GM23338 (cell line): ENCODE results near the gene PTPRS. TPM values are rescaled to one million over a fixed set of nuclear protein-coding genes. Genes with fewer than 3 reads are reported as not detected.

Source experiments
- ATAC-seq: fragments of 200-7000 bp; cut with Tn5 transposase; 3 replicates; pipeline ENCODE4 v1.9.1; 2020
- DNase-seq: peaks from one replicate; pipeline ENCODE4 v3.0.0-alpha.2; 2015; ENCODE audit warnings: low spot score
- H2AFZ ChIP-seq: fragments of 200-600 bp; sonication (generic); 2 replicates; pipeline ENCODE4 v1.8.0; 2016; ENCODE audit warnings: antibody characterized with exemption, mild to moderate bottlenecking, moderate library complexity
- H3F3A ChIP-seq: fragments of 200-600 bp; sonication (generic); replicated peaks from 2 replicates; pipeline ENCODE4 v1.8.0; 2017; ENCODE audit warnings: antibody characterized with exemption, mixed run types, low read depth
- H3K27ac ChIP-seq: fragments of 200-600 bp; sonication (generic); 2 replicates; pipeline ENCODE4 v1.6.1; 2016; ENCODE audit warnings: low read depth
- H3K27me3 ChIP-seq: fragments of 200-600 bp; sonication (generic); 2 replicates; pipeline ENCODE4 v1.8.0; 2016; ENCODE audit warnings: mild to moderate bottlenecking, mixed run types, moderate library complexity; ENCODE audit not compliant: insufficient read depth
- H3K36me3 ChIP-seq: fragments of 200-600 bp; sonication (generic); 2 replicates; pipeline ENCODE4 v1.8.0; 2016; ENCODE audit warnings: mild to moderate bottlenecking; ENCODE audit not compliant: insufficient read depth
- H3K4me1 ChIP-seq: fragments of 200-600 bp; sonication (generic); 2 replicates; pipeline ENCODE4 v1.8.0; 2016; ENCODE audit warnings: mild to moderate bottlenecking, moderate library complexity; ENCODE audit not compliant: insufficient read depth
- H3K4me2 ChIP-seq: fragments of 200-600 bp; sonication (generic); 2 replicates; pipeline ENCODE4 v1.7.1; 2017; ENCODE audit warnings: mixed run types
- H3K4me3 ChIP-seq: fragments of 200-600 bp; sonication (generic); 2 replicates; pipeline ENCODE4 v1.6.1; 2016; ENCODE audit warnings: mixed run types
- H3K79me2 ChIP-seq: fragments of 200-600 bp; sonication (generic); replicated peaks from 2 replicates; pipeline ENCODE4 v1.8.0; 2017; ENCODE audit warnings: mild to moderate bottlenecking; ENCODE audit not compliant: insufficient read depth
- H3K9me2 ChIP-seq: fragments of 200-600 bp; sonication (generic); 2 replicates; pipeline ENCODE4 v1.8.0; 2017; ENCODE audit not compliant: insufficient read depth
- H4K20me1 ChIP-seq: fragments of 200-600 bp; sonication (generic); replicated peaks from 2 replicates; pipeline ENCODE4 v1.8.0; 2017; ENCODE audit warnings: mild to moderate bottlenecking; ENCODE audit not compliant: insufficient read depth
- H3K27ac Mint-ChIP-seq: 2 replicates; pipeline ENCODE4 v1.8.0; 2020; ENCODE audit warnings: inconsistent platforms, mild to moderate bottlenecking, moderate library complexity, mixed read lengths
- H3K27me3 Mint-ChIP-seq: 3 replicates; pipeline ENCODE4 v1.8.0; 2022; ENCODE audit warnings: low read depth, mild to moderate bottlenecking, moderate library complexity, mixed read lengths, inconsistent platforms; ENCODE audit not compliant: insufficient read depth, poor library complexity
- H3K36me3 Mint-ChIP-seq: 3 replicates; pipeline ENCODE4 v1.8.0; 2021; ENCODE audit warnings: low read depth, mild to moderate bottlenecking, inconsistent platforms, moderate library complexity, mixed read lengths
- H3K4me1 Mint-ChIP-seq: 3 replicates; pipeline ENCODE4 v1.8.0; 2020; ENCODE audit warnings: mild to moderate bottlenecking, inconsistent platforms, mixed read lengths
- H3K4me3 Mint-ChIP-seq: 3 replicates; pipeline ENCODE4 v1.8.0; 2021; ENCODE audit warnings: moderate library complexity, mild to moderate bottlenecking, inconsistent platforms, mixed read lengths
- H3K9me3 Mint-ChIP-seq: 3 replicates; pipeline ENCODE4 v1.8.0; 2020; ENCODE audit warnings: moderate library complexity, mild to moderate bottlenecking, inconsistent platforms, mixed read lengths
- CREB1 ChIP-seq: fragments of 250-450 bp; sonication (Bioruptor Pico); IDR thresholded peaks from 2 replicates; pipeline ENCODE4 v1.5.0; 2020; ENCODE audit warnings: low read depth, mild to moderate bottlenecking, moderate library complexity
- EZH2 ChIP-seq: fragments of 200-600 bp; sonication (generic); IDR thresholded peaks from one replicate; pipeline ENCODE4 v1.8.0; 2017; ENCODE audit warnings: antibody characterized with exemption, mild to moderate bottlenecking, low read depth; ENCODE audit not compliant: unreplicated experiment
- EZH2phosphoT487 ChIP-seq: fragments of 200-600 bp; sonication (generic); IDR thresholded peaks from one replicate; pipeline ENCODE4 v1.8.1; 2018; ENCODE audit warnings: antibody characterized with exemption; ENCODE audit not compliant: unreplicated experiment
- JUNB ChIP-seq: IDR thresholded peaks from one replicate; pipeline ENCODE4 v1.6.1; 2016; ENCODE audit warnings: antibody characterized with exemption; ENCODE audit not compliant: unreplicated experiment
- NANOG ChIP-seq: IDR thresholded peaks from 2 replicates; pipeline ENCODE4 v1.6.1; 2016; ENCODE audit warnings: antibody characterized with exemption, borderline replicate concordance
- POLR2AphosphoS5 ChIP-seq: IDR thresholded peaks from 2 replicates; pipeline ENCODE4 v1.6.1; 2016; ENCODE audit warnings: antibody characterized with exemption, low read depth
- STAT1 ChIP-seq: IDR thresholded peaks from one replicate; pipeline ENCODE4 v1.6.1; 2016; ENCODE audit warnings: antibody characterized with exemption; ENCODE audit not compliant: unreplicated experiment
- ZNF114 ChIP-seq: fragments of 250-450 bp; sonication (Bioruptor Pico); IDR thresholded peaks from 2 replicates; pipeline ENCODE4 v1.5.0; 2020; ENCODE audit warnings: mild to moderate bottlenecking, moderate library complexity
- ZNF331 ChIP-seq: fragments of 250-450 bp; sonication (Bioruptor Pico); IDR thresholded peaks from 2 replicates; pipeline ENCODE4 v1.5.0; 2020; ENCODE audit warnings: low read depth, mild to moderate bottlenecking, moderate library complexity
- polyA plus RNA-seq: library from polyadenylated mRNA; unstranded; fragments of >200 nt; fragmentation: Nextera tagmentation; extraction: Ambion mirVana; gene quantifications from 2 replicates; pipeline ENCODE4 v1.2.1, GENCODE V29; 2016
- total RNA-seq: library from RNA; depleted of rRNA; stranded (reverse); fragments of >200 nt; shearing (Covaris generic); gene quantifications from 2 replicates; pipeline ENCODE4 v1.2.3, GENCODE V29; 2014
- TF ChIP-seq, protein P1 (sequence below): IDR thresholded peaks from 2 replicates; pipeline ENCODE4 v1.6.1; 2016; ENCODE audit warnings: antibody characterized with exemption
- TF ChIP-seq, protein P2 (sequence below): IDR thresholded peaks from one replicate; pipeline ENCODE4 v1.6.1; 2018; ENCODE audit warnings: antibody characterized with exemption; ENCODE audit not compliant: unreplicated experiment
- TF ChIP-seq, protein P3 (sequence below): fragments of 250-450 bp; sonication (Bioruptor Pico); IDR thresholded peaks from 2 replicates; pipeline ENCODE4 v1.5.0; 2020; ENCODE audit warnings: mild to moderate bottlenecking, moderate library complexity
- TF ChIP-seq, protein P4 (sequence below), 2 experiments: fragments of 200-600 bp in 1 of 2; sonication (generic) in 1 of 2; conservative IDR thresholded peaks; 2 replicates each; pipeline versions ENCODE4 v1.5.1 to v1.6.1; 2016 to 2017; ENCODE audit warnings: antibody characterized with exemption in 2 of 2, low read depth in 2 of 2, mild to moderate bottlenecking in 2 of 2, moderate library complexity in 1 of 2

The PTPRS gene
- total and polyA plus RNA-seq, 2 experiments from 2014 or later, result 20.7 to 290 TPM

DNA sequence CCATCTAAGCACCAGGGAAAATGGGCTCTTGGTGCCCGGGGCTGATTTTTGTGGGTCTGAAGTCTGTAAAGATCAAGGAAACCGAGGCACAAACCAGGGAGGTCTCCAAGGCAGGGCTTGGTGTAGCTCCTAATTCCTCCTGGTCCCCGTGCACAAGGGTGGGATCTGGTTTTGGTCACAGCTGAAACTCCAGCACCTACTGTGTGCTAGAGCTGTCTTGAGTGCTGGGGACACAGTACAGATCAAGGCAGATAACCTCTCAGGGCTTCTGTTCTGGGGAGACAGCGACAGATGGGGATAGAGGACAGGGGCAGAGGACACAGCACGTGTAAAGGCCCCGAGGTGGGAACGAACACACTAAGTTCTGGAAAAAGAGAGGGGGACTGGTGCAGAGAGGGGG, 37.4 kb downstream of the PTPRS start:
- Mint-ChIP-seq H3K36me3 (peaks cover 10% of the 10 kb centered on the region; the same call in 2 of the 3 replicates), H3K4me3 (no peak overlapping the region), H3K27ac (no peak overlapping the region), H3K4me1 (peaks cover 13% of the 10 kb centered on the region; the same call in 2 of the 3 replicates), H3K9me3 (no peaks in the 10 kb centered on the region), H3K27me3 (peaks cover 2% of the 10 kb centered on the region)
- Histone ChIP-seq H3K27me3 (no peaks in the 10 kb centered on the region), H3K4me3 (no peak overlapping the region), H3K9me2 (no peaks in the 10 kb centered on the region), H3K4me2 (no peak overlapping the region), H3F3A (no peaks in the 10 kb centered on the region), H2AFZ (no peak overlapping the region), H3K36me3 (no peaks in the 10 kb centered on the region), H3K27ac (no peak overlapping the region), H3K79me2 (peaks cover 87% of the 10 kb centered on the region), H3K4me1 (no peaks in the 10 kb centered on the region), H4K20me1 (peaks cover 47% of the 10 kb centered on the region)
- ATAC-seq (no peak), DNase-seq (no peak)
- TF ChIP-seq STAT1 (no peak), EZH2 (no peak), EZH2phosphoT487 (no peak), NANOG (no peak), ZNF331 (CRISPR knock-in tag) (no peak), POLR2AphosphoS5 (no peak), JUNB (no peak), CREB1 (CRISPR knock-in tag) (no peak), ZNF114 (CRISPR knock-in tag) (no peak)
- TF ChIP-seq, protein P1, sequence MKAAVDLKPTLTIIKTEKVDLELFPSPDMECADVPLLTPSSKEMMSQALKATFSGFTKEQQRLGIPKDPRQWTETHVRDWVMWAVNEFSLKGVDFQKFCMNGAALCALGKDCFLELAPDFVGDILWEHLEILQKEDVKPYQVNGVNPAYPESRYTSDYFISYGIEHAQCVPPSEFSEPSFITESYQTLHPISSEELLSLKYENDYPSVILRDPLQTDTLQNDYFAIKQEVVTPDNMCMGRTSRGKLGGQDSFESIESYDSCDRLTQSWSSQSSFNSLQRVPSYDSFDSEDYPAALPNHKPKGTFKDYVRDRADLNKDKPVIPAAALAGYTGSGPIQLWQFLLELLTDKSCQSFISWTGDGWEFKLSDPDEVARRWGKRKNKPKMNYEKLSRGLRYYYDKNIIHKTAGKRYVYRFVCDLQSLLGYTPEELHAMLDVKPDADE, result no peak
- TF ChIP-seq, protein P2, sequence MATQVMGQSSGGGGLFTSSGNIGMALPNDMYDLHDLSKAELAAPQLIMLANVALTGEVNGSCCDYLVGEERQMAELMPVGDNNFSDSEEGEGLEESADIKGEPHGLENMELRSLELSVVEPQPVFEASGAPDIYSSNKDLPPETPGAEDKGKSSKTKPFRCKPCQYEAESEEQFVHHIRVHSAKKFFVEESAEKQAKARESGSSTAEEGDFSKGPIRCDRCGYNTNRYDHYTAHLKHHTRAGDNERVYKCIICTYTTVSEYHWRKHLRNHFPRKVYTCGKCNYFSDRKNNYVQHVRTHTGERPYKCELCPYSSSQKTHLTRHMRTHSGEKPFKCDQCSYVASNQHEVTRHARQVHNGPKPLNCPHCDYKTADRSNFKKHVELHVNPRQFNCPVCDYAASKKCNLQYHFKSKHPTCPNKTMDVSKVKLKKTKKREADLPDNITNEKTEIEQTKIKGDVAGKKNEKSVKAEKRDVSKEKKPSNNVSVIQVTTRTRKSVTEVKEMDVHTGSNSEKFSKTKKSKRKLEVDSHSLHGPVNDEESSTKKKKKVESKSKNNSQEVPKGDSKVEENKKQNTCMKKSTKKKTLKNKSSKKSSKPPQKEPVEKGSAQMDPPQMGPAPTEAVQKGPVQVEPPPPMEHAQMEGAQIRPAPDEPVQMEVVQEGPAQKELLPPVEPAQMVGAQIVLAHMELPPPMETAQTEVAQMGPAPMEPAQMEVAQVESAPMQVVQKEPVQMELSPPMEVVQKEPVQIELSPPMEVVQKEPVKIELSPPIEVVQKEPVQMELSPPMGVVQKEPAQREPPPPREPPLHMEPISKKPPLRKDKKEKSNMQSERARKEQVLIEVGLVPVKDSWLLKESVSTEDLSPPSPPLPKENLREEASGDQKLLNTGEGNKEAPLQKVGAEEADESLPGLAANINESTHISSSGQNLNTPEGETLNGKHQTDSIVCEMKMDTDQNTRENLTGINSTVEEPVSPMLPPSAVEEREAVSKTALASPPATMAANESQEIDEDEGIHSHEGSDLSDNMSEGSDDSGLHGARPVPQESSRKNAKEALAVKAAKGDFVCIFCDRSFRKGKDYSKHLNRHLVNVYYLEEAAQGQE, result no peak
- TF ChIP-seq, protein P3, sequence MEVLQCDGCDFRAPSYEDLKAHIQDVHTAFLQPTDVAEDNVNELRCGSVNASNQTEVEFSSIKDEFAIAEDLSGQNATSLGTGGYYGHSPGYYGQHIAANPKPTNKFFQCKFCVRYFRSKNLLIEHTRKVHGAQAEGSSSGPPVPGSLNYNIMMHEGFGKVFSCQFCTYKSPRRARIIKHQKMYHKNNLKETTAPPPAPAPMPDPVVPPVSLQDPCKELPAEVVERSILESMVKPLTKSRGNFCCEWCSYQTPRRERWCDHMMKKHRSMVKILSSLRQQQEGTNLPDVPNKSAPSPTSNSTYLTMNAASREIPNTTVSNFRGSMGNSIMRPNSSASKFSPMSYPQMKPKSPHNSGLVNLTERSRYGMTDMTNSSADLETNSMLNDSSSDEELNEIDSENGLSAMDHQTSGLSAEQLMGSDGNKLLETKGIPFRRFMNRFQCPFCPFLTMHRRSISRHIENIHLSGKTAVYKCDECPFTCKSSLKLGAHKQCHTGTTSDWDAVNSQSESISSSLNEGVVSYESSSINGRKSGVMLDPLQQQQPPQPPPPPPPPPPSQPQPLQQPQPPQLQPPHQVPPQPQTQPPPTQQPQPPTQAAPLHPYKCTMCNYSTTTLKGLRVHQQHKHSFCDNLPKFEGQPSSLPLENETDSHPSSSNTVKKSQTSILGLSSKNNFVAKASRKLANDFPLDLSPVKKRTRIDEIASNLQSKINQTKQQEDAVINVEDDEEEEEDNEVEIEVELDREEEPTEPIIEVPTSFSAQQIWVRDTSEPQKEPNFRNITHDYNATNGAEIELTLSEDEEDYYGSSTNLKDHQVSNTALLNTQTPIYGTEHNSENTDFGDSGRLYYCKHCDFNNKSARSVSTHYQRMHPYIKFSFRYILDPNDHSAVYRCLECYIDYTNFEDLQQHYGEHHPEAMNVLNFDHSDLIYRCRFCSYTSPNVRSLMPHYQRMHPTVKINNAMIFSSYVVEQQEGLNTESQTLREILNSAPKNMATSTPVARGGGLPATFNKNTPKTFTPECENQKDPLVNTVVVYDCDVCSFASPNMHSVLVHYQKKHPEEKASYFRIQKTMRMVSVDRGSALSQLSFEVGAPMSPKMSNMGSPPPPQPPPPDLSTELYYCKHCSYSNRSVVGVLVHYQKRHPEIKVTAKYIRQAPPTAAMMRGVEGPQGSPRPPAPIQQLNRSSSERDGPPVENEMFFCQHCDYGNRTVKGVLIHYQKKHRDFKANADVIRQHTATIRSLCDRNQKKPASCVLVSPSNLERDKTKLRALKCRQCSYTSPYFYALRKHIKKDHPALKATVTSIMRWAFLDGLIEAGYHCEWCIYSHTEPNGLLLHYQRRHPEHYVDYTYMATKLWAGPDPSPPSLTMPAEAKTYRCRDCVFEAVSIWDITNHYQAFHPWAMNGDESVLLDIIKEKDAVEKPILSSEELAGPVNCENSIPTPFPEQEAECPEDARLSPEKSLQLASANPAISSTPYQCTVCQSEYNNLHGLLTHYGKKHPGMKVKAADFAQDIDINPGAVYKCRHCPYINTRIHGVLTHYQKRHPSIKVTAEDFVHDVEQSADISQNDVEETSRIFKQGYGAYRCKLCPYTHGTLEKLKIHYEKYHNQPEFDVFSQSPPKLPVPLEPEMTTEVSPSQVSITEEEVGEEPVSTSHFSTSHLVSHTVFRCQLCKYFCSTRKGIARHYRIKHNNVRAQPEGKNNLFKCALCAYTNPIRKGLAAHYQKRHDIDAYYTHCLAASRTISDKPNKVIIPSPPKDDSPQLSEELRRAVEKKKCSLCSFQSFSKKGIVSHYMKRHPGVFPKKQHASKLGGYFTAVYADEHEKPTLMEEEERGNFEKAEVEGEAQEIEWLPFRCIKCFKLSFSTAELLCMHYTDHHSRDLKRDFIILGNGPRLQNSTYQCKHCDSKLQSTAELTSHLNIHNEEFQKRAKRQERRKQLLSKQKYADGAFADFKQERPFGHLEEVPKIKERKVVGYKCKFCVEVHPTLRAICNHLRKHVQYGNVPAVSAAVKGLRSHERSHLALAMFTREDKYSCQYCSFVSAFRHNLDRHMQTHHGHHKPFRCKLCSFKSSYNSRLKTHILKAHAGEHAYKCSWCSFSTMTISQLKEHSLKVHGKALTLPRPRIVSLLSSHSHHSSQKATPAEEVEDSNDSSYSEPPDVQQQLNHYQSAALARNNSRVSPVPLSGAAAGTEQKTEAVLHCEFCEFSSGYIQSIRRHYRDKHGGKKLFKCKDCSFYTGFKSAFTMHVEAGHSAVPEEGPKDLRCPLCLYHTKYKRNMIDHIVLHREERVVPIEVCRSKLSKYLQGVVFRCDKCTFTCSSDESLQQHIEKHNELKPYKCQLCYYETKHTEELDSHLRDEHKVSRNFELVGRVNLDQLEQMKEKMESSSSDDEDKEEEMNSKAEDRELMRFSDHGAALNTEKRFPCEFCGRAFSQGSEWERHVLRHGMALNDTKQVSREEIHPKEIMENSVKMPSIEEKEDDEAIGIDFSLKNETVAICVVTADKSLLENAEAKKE (CRISPR knock-in tag), result no peak
- TF ChIP-seq, protein P4, sequence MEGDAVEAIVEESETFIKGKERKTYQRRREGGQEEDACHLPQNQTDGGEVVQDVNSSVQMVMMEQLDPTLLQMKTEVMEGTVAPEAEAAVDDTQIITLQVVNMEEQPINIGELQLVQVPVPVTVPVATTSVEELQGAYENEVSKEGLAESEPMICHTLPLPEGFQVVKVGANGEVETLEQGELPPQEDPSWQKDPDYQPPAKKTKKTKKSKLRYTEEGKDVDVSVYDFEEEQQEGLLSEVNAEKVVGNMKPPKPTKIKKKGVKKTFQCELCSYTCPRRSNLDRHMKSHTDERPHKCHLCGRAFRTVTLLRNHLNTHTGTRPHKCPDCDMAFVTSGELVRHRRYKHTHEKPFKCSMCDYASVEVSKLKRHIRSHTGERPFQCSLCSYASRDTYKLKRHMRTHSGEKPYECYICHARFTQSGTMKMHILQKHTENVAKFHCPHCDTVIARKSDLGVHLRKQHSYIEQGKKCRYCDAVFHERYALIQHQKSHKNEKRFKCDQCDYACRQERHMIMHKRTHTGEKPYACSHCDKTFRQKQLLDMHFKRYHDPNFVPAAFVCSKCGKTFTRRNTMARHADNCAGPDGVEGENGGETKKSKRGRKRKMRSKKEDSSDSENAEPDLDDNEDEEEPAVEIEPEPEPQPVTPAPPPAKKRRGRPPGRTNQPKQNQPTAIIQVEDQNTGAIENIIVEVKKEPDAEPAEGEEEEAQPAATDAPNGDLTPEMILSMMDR (conservative IDR thresholded peaks at IDR 0.05; ENCODE audit: low read depth in 2 of 2), result no peak
